Effector memory CD4-positive, alpha-beta T cell (primary cell): ENCODE results near the gene ARAP3.

ENCODE experiments used
- DNase-seq, 3 donors: peaks; one replicate each; pipeline ENCODE4 v3.0.0-alpha.2; 2020
- H3K27ac ChIP-seq: 2 replicates; pipeline ENCODE4 v1.7.0; 2013; ENCODE audit warnings: mild to moderate bottlenecking, low read length, moderate library complexity; ENCODE audit not compliant: insufficient read depth, poor library complexity, severe bottlenecking
- H3K27me3 ChIP-seq: replicated peaks from 2 replicates; pipeline ENCODE4 v1.7.0; 2013; ENCODE audit warnings: mild to moderate bottlenecking, low read length; ENCODE audit not compliant: insufficient read depth, control insufficient read depth, poor library complexity, severe bottlenecking
- H3K36me3 ChIP-seq: 2 replicates; pipeline ENCODE4 v1.7.0; 2013; ENCODE audit warnings: mild to moderate bottlenecking, low read length, moderate library complexity; ENCODE audit not compliant: control insufficient read depth, insufficient read depth
- H3K4me1 ChIP-seq: 2 replicates; pipeline ENCODE4 v1.7.0; 2013; ENCODE audit warnings: low read length, mild to moderate bottlenecking; ENCODE audit not compliant: control insufficient read depth, insufficient read depth, poor library complexity, severe bottlenecking
- H3K4me3 ChIP-seq: 2 replicates; pipeline ENCODE4 v1.7.0; 2013; ENCODE audit warnings: low read length, low read depth, mild to moderate bottlenecking; ENCODE audit not compliant: insufficient read depth, poor library complexity, severe bottlenecking
- H3K9me3 ChIP-seq: 2 replicates; pipeline ENCODE4 v1.7.0; 2013; ENCODE audit warnings: mild to moderate bottlenecking, low read length, moderate library complexity; ENCODE audit not compliant: control insufficient read depth

The ARAP3 gene

GRCh38 chr5:141641634-141642267 lies 40.3 kb downstream of the ARAP3 start:
- H3K4me3 ChIP-seq = no peak overlapping the region
- H3K9me3 ChIP-seq = no peaks in the 10 kb centered on the region
- H3K27me3 ChIP-seq = no peaks in the 10 kb centered on the region
- DNase-seq = no peak
- no peak overlapping the region for H3K27ac ChIP-seq
- H3K36me3 ChIP-seq = peaks cover 41% of the 10 kb centered on the region
- H3K4me1 ChIP-seq = peaks cover 9% of the 10 kb centered on the region

- Histone ChIP-seq H3K36me3 (peaks cover 33% of the 10 kb centered on the region), H3K27ac (no peak overlapping the region), H3K4me3 (no peak overlapping the region), H3K27me3 (no peaks in the 10 kb centered on the region), H3K4me1 (peaks cover 14% of the 10 kb centered on the region), H3K9me3 (no peaks in the 10 kb centered on the region)
- DNase-seq = no peak
Observed at GRCh38 chr5:141640698-141641097, 41.3 kb downstream of the ARAP3 start.

GRCh38 chr5:141640051-141640415 lies 42.0 kb downstream of the ARAP3 start:
- no peaks in the 10 kb centered on the region for H3K27me3 ChIP-seq
- H3K9me3 ChIP-seq = no peaks in the 10 kb centered on the region
- no peak overlapping the region for H3K27ac ChIP-seq
- DNase-seq = no peak
- H3K36me3 ChIP-seq = peaks cover 26% of the 10 kb centered on the region
- no peak overlapping the region for H3K4me3 ChIP-seq
- peaks cover 18% of the 10 kb centered on the region for H3K4me1 ChIP-seq

GRCh38 chr5:141639357-141640050 lies 42.5 kb downstream of the ARAP3 start:
- DNase-seq = no peak
- no peaks in the 10 kb centered on the region for H3K27me3 ChIP-seq
- no peak overlapping the region for H3K27ac ChIP-seq
- H3K4me3 ChIP-seq = no peak overlapping the region
- H3K36me3 ChIP-seq = peaks cover 22% of the 10 kb centered on the region
- H3K9me3 ChIP-seq = no peaks in the 10 kb centered on the region
- H3K4me1 ChIP-seq = peaks cover 22% of the 10 kb centered on the region

DNA sequence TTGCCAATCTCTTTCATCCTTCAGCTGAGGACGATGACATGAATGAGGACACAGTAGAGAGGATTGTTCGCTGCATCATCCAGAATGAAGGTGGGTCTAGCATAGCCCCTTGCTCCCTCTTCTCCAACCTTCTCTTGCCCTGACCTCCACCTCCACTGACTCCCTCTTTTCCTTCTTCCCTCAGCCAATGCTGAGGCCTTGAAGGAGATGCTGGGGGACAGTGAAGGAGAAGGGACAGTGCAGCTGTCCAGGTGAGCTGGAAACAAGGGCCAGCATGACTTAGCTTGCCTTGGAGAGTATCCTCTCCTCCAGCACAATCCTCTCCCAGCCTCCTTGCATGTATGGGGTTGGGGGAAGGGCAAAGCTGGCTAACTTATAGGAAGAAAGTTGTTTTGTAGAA lies 43.3 kb downstream of the ARAP3 start:
- peaks cover 28% of the 10 kb centered on the region for H3K4me1 ChIP-seq
- peaks cover 16% of the 10 kb centered on the region for H3K36me3 ChIP-seq
- H3K27ac ChIP-seq = no peak overlapping the region

GRCh38 chr5:141637767-141638419 lies 44.1 kb downstream of the ARAP3 start:
- H3K4me3 ChIP-seq = peak overlapping the region; percentile 98
- DNase-seq = peak; percentile 19 to 36 (median 29)
- H3K27me3 ChIP-seq = no peaks in the 10 kb centered on the region
- H3K4me1 ChIP-seq = peaks cover 28% of the 10 kb centered on the region
- H3K36me3 ChIP-seq = peaks cover 11% of the 10 kb centered on the region
- H3K27ac ChIP-seq = peak overlapping the region; percentile 78
- no peaks in the 10 kb centered on the region for H3K9me3 ChIP-seq

More for the DNA sequence above, 43.3 kb downstream of the ARAP3 start:
- H3K4me3 ChIP-seq = no peak overlapping the region
- DNase-seq = no peak
- H3K27me3 ChIP-seq = no peaks in the 10 kb centered on the region
- no peaks in the 10 kb centered on the region for H3K9me3 ChIP-seq

DNA sequence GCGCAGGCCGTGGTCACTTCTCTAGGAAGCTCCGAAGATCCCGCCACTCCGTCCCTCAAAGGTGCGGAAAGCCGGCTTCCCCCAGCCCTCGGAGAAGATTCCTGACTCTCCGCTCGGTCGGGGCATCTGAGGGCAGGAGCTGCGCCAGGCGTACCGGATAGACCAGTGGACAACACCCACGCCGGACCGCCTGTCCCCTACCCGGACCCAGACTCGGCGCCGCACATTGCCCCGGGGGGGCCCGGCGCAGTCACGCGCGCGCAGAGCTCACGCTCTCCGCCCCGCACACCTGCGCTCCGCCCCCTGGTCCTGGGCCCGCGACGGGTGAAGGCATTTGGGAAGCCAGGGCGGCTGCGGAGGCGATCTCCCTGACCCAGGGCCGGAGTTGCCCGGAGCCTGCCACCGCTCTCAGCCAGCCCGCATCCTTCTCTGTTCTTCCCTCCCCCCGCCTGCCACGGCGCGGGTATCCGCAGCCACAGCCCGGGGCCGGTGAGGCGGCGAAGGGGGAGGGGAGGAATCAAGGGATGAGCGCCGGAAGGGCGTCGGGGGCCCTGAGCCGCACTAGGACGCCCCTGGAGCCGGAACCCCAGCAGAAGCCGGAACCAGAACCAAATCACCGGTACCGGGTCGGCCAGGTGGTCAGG lies 44.8 kb downstream of the ARAP3 start:
- Histone ChIP-seq H3K36me3 (peaks cover 16% of the 10 kb centered on the region), H3K27me3 (no peaks in the 10 kb centered on the region), H3K9me3 (no peaks in the 10 kb centered on the region), H3K4me1 (peaks cover 28% of the 10 kb centered on the region), H3K4me3 (peak overlapping the region; percentile 98), H3K27ac (peak overlapping the region; percentile 78)
- DNase-seq = peak; percentile 14 to 43 (median 38)

GRCh38 chr5:141636413-141637122 lies 45.5 kb downstream of the ARAP3 start, which contains the start of the genes HDAC3 and RELL2:
HDAC3 (minus strand) TSS chr5:141636849; CDS start chr5:141636790, 59 bp downstream.
RELL2 (plus strand) TSS chr5:141636997; CDS start chr5:141638226, 1,229 bp downstream.
- H3K36me3 ChIP-seq = peaks cover 17% of the 10 kb centered on the region
- H3K4me3 ChIP-seq = peak within 1 kb of the TSS; percentile 98
- peaks cover 28% of the 10 kb centered on the region for H3K4me1 ChIP-seq
- no peaks in the 10 kb centered on the region for H3K27me3 ChIP-seq
- peak; percentile 85 to 87 (median 86) for DNase-seq
- no peaks in the 10 kb centered on the region for H3K9me3 ChIP-seq
- peak within 1 kb of the TSS; percentile 78 for H3K27ac ChIP-seq

DNA sequence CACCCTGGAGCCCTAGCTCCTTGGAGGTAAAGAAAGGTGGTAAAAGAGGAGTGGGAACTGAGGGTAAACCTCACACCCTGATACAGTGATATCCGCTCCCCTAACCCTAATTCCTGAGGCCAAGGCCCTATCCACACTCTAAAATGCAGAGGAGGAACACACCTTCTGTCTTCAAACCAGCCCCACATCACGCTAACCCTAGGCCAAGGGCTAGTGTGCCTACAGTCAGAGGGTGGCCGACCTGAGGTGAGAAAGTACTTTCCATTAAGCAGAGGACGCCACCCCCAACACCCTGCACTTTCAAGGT lies 46.0 kb downstream of the ARAP3 start:
- Histone ChIP-seq H3K4me1 (peaks cover 28% of the 10 kb centered on the region), H3K36me3 (peaks cover 15% of the 10 kb centered on the region), H3K9me3 (no peaks in the 10 kb centered on the region), H3K4me3 (peak overlapping the region; percentile 98), H3K27me3 (no peaks in the 10 kb centered on the region), H3K27ac (peak overlapping the region; percentile 78)
- no peak for DNase-seq
